Measurements from ENCODE around the gene PLB1. TPM values are rescaled to one million over a fixed set of nuclear protein-coding genes. Genes with fewer than 3 reads are reported as not detected.
"Not testable (repeated sequence)": the region's sequence is repeated elsewhere in the genome, so short reads cannot be mapped to it uniquely, and the experiment has no call there.

The PLB1 gene
- total RNA-seq, 2 donors from 2014 or later: 7.4 to 9.6 TPM

DNA sequence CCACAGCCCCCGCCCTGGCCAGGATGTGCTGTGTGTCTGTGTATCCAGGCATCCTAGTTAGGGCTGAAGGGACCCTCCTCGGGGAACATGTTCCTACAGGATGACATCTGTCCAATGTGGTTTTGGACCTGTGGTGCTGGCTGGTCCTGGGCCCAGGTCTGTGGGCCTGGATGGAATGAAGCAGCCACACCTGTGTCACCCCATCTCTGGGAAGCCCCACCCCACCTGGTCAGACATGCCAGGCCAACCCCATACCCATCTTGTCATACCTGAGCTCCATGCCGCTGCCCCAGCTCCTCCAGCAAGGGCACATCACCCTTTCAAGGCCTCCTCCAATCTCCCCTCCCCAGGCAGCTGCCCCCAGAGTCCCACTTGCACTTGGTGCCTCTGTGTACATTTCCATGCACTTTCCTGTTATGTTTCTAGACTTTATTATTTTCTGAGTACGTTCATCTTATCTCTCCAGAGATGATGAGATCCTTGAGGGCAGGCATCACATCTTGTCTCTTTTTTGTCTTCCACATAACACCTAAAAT is 24.1 kb upstream of the PLB1 start:
- no peaks in the 10 kb centered on the region for H3K9me3 ChIP-seq
- H3K27ac ChIP-seq: no peak overlapping the region
- no peak for DNase-seq (ENCODE audit: low spot score)
- intact Hi-C loops (cut with DNase I): no loop called here
- no peaks in the 10 kb centered on the region for H3K27me3 ChIP-seq (replicated peaks; ENCODE audit: insufficient read depth)
- no peak overlapping the region for H3K4me3 ChIP-seq
- H3K36me3 ChIP-seq: no peaks in the 10 kb centered on the region
- WGBS: 85% methylated on average over 4 of the region's 4 CpGs
- no peaks in the 10 kb centered on the region for H3K4me1 ChIP-seq (replicated peaks)
- TF ChIP-seq POLR2AphosphoS5 (IDR thresholded peaks at IDR 0.05) (no peak), POLR2A (IDR thresholded peaks at IDR 0.05) (no peak)
- TF ChIP-seq, protein P1, sequence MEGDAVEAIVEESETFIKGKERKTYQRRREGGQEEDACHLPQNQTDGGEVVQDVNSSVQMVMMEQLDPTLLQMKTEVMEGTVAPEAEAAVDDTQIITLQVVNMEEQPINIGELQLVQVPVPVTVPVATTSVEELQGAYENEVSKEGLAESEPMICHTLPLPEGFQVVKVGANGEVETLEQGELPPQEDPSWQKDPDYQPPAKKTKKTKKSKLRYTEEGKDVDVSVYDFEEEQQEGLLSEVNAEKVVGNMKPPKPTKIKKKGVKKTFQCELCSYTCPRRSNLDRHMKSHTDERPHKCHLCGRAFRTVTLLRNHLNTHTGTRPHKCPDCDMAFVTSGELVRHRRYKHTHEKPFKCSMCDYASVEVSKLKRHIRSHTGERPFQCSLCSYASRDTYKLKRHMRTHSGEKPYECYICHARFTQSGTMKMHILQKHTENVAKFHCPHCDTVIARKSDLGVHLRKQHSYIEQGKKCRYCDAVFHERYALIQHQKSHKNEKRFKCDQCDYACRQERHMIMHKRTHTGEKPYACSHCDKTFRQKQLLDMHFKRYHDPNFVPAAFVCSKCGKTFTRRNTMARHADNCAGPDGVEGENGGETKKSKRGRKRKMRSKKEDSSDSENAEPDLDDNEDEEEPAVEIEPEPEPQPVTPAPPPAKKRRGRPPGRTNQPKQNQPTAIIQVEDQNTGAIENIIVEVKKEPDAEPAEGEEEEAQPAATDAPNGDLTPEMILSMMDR (IDR thresholded peaks at IDR 0.05): no peak

DNA sequence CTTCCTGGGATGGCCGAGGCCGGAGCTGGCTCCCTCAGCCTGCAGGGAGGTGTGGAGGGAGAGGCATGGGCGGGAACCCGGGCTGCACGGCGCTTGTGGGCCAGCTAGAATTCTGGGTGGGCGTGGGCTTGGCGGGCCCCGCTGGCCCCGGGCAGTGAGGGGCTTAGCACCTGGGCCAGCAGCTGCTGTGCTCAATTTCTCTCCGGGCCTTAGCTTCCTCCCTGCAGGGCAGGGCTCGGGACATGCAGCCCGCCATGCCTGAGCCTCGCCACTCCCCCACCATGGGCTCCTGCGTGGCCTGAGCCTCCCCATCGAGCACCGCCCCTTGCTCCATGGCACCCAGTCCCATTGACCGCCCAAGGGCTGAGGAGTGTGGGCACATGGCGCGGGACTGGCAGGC is 23.2 kb upstream of the PLB1 start:
- H3K27me3 ChIP-seq (replicated peaks; ENCODE audit: insufficient read depth); DNase-seq (ENCODE audit: low spot score); H3K9me3 ChIP-seq; H3K36me3 ChIP-seq; H3K4me3 ChIP-seq; intact Hi-C loops (cut with DNase I); H3K4me1 ChIP-seq (replicated peaks); H3K27ac ChIP-seq: not testable (repeated sequence)
- 93% methylated on average over 20 of the region's 20 CpGs for WGBS

DNA sequence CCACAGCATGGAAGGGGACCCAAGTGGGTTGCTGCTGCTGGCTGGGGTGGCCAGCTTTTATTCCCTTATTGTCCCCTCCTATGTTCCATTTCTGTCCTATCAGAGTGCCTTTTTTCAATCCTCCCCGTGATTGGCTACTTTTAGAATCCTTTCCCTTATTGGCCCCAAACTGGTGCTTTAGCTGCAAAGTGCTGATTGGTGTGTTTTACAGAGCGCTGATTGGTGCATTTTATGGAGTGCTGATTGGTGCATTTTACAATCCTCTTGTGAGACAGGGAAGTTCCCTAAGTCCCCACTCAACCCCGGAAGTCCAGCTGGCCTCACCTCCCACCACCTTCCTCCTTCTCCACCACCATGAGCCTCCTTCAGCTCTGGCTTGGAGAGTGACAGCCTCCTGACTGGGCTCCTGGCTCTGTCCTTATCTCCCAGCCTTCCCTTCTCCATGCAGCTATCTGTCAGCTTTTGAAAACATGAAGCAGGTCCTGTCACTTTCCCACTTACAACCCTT is 20.7 kb upstream of the PLB1 start:
- Histone ChIP-seq H3K4me1 (replicated peaks) (no peaks in the 10 kb centered on the region), H3K27ac (no peak overlapping the region), H3K9me3 (no peaks in the 10 kb centered on the region), H3K4me3 (no peak overlapping the region), H3K27me3 (replicated peaks; ENCODE audit: insufficient read depth) (no peaks in the 10 kb centered on the region), H3K36me3 (no peaks in the 10 kb centered on the region)
- DNase-seq (ENCODE audit: low spot score): no peak
- 90% methylated on average over 3 of the region's 3 CpGs for WGBS
- TF ChIP-seq POLR2A (IDR thresholded peaks at IDR 0.05) (no peak), POLR2AphosphoS5 (IDR thresholded peaks at IDR 0.05) (no peak)
- TF ChIP-seq, protein P1 (IDR thresholded peaks at IDR 0.05): no peak
- intact Hi-C loops (cut with DNase I): no loop called here

DNA sequence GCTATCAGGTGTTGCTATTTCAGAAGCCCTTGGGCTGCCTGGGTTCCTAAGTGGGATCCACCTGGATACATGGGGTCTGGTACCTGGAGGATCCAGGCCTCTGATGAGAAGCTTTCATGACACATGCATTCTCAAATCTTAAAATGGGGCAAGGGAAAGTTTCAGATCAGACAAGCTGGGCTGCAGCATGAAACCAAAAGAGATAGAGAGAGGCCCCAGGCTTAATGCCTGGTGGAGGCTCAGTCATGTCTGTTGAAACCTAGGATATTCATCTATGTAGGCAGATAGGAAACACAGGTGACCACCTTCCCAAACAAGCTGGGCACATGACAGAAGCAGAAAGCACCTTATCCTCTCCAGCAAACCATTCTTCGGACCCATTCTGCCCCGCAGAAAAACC is 18.8 kb upstream of the PLB1 start:
- no peaks in the 10 kb centered on the region for H3K27me3 ChIP-seq (replicated peaks; ENCODE audit: insufficient read depth)

DNA sequence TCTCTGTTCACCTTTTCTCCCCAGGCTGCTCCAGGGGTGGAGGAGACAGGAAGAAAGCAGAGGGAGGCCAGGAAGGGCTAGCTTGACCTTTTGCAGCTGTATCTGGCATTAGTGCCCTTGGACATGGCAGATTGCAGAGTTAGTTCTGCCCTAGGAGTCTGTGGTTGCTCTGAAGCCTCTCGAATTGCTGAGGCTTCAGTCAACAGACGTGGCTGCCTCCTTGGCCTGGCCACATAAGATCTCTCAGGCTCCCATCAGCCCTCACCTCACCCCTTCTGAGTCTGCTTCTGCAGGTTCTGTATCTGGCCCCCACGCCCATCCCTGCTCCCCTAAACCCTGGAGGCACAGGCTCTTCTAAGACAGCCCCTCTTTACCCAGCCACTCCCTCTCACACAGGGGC is 18.2 kb upstream of the PLB1 start:
- H3K4me3 ChIP-seq: no peak overlapping the region
- intact Hi-C loops (cut with DNase I): no loop called here
- DNase-seq (ENCODE audit: low spot score): no peak

More for the DNA sequence above, 18.8 kb upstream of the PLB1 start:
- TF ChIP-seq POLR2A (IDR thresholded peaks at IDR 0.05): no peak
- TF ChIP-seq, protein P1 (IDR thresholded peaks at IDR 0.05): no peak
- TF ChIP-seq POLR2AphosphoS5 (IDR thresholded peaks at IDR 0.05): no peak
- H3K4me1 ChIP-seq (replicated peaks): no peaks in the 10 kb centered on the region
- intact Hi-C loops (cut with DNase I): no loop called here
- H3K9me3 ChIP-seq: no peaks in the 10 kb centered on the region
- WGBS: 100% methylated on average over 2 of the region's 2 CpGs
- H3K36me3 ChIP-seq: no peaks in the 10 kb centered on the region
- no peak for DNase-seq (ENCODE audit: low spot score)
- H3K4me3 ChIP-seq: no peak overlapping the region
- no peak overlapping the region for H3K27ac ChIP-seq

More for the DNA sequence above, 18.2 kb upstream of the PLB1 start:
- H3K27me3 ChIP-seq (replicated peaks; ENCODE audit: insufficient read depth): no peaks in the 10 kb centered on the region
- no peaks in the 10 kb centered on the region for H3K9me3 ChIP-seq
- H3K27ac ChIP-seq: no peak overlapping the region
- WGBS: 63% methylated on average over 3 of the region's 3 CpGs
- no peaks in the 10 kb centered on the region for H3K36me3 ChIP-seq
- H3K4me1 ChIP-seq (replicated peaks): no peaks in the 10 kb centered on the region
- TF ChIP-seq, protein P1 (IDR thresholded peaks at IDR 0.05): no peak
- TF ChIP-seq POLR2AphosphoS5 (IDR thresholded peaks at IDR 0.05) (no peak), POLR2A (IDR thresholded peaks at IDR 0.05) (no peak)

Data from prostate gland (tissue), 2 donors.